Gastrocnemius medialis (tissue), 4 donors: ENCODE results near the gene CDK14. TPM values are rescaled to one million over a fixed set of nuclear protein-coding genes. Genes with fewer than 3 reads are reported as not detected.

ENCODE experiments used
- ATAC-seq, 2 donors: fragments of 150-250 bp; one replicate each; pipeline ENCODE4 v1.9.1; 2016
- DNase-seq, 2 donors: peaks; one replicate each; pipeline ENCODE4 v3.0.0-alpha.2; 2019
- H3K27ac ChIP-seq, 4 donors: fragments of 200-600 bp; sonication (generic); 1 replicate in 1 of 4; 2 replicates in 3 of 4; pipeline ENCODE4 v1.5.1; 2016 to 2018; ENCODE audit warnings: mild to moderate bottlenecking in 2 of 4, moderate library complexity in 1 of 4
- H3K27me3 ChIP-seq, 3 donors: fragments of 200-600 bp; sonication (generic) in 2 of 3; 1 replicate in 1 of 3; 2 replicates in 2 of 3; pipeline versions ENCODE4 v1.5.1 to v1.6.0; 2016 to 2019; ENCODE audit warnings: mild to moderate bottlenecking in 1 of 3, moderate library complexity in 1 of 3
- H3K36me3 ChIP-seq, 2 donors: fragments of 200-600 bp; sonication (generic) in 1 of 2; one replicate each; pipeline ENCODE4 v1.5.1; 2017 to 2018
- H3K4me1 ChIP-seq, 2 donors: fragments of 200-600 bp; sonication (generic) in 1 of 2; one replicate each; pipeline ENCODE4 v1.5.1; 2016 to 2017; ENCODE audit warnings: mild to moderate bottlenecking in 2 of 2
- H3K4me3 ChIP-seq, 4 donors: fragments of 200-600 bp; sonication (generic) in 3 of 4; 1 replicate in 1 of 4; 2 replicates in 3 of 4; pipeline ENCODE4 v1.5.1; 2016 to 2019; ENCODE audit warnings: mild to moderate bottlenecking in 2 of 4
- H3K9me3 ChIP-seq, 3 donors: fragments of 200-600 bp; sonication (generic) in 2 of 3; 1 replicate in 1 of 3; 2 replicates in 2 of 3; pipeline ENCODE4 v1.5.1; 2016 to 2019
- POLR2A ChIP-seq, 2 donors: fragments of 450-650 bp; IDR thresholded peaks; one replicate each; pipeline ENCODE4 v1.6.1; 2017; ENCODE audit warnings: antibody characterized with exemption in 2 of 2, mild to moderate bottlenecking in 2 of 2, moderate library complexity in 2 of 2
- in situ Hi-C, 4 donors: fragments of 200-750 bp; cut with MboI; loops; one replicate each; pipeline versions ENCODE4 v1.15.0 to v1.8.0; 2017; ENCODE audit warnings: low sequenced_read_pairs in 4 of 4
- intact Hi-C: fragments of 100-400 bp; cut with DNase I; formaldehyde crosslinking; loops from one replicate; pipeline ENCODE4 v1.15.1; 2023; ENCODE audit warnings: low total_unique reads
- total RNA-seq, 4 donors: library from RNA; depleted of rRNA; stranded (reverse); fragments of >200 nt; gene quantifications; one replicate each; pipeline versions ENCODE4 v1.1.0 to v1.2.3, GENCODE V29; 2016
- TF ChIP-seq, protein P1 (sequence below), 5 experiments: fragments of 450-650 bp in 3 of 5; fragments of 200-600 bp in 2 of 5; sonication (generic) in 2 of 5; IDR thresholded peaks in 4 of 5; conservative IDR thresholded peaks in 1 of 5; 1 replicate in 4 of 5; 2 replicates in 1 of 5; pipeline ENCODE4 v1.5.1; 2016 to 2019; ENCODE audit warnings: antibody characterized with exemption in 5 of 5, mild to moderate bottlenecking in 3 of 5, moderate library complexity in 3 of 5

CDK14 gene
- total RNA-seq, 4 donors from 2014 or later, result 3.9 to 8.6 (median 7.3) TPM

GRCh38 chr7:91140286-91140685 is 544.2 kb downstream of the CDK14 start:
- Histone ChIP-seq H3K4me3 (no peak overlapping the region), H3K4me1 (no peaks in the 10 kb centered on the region), H3K36me3 (no peaks in the 10 kb centered on the region), H3K9me3 (no peaks in the 10 kb centered on the region), H3K27me3 (no peaks in the 10 kb centered on the region), H3K27ac (no peak overlapping the region)
- TF ChIP-seq POLR2A (IDR thresholded peaks at IDR 0.05), result no peak
- TF ChIP-seq, protein P1, sequence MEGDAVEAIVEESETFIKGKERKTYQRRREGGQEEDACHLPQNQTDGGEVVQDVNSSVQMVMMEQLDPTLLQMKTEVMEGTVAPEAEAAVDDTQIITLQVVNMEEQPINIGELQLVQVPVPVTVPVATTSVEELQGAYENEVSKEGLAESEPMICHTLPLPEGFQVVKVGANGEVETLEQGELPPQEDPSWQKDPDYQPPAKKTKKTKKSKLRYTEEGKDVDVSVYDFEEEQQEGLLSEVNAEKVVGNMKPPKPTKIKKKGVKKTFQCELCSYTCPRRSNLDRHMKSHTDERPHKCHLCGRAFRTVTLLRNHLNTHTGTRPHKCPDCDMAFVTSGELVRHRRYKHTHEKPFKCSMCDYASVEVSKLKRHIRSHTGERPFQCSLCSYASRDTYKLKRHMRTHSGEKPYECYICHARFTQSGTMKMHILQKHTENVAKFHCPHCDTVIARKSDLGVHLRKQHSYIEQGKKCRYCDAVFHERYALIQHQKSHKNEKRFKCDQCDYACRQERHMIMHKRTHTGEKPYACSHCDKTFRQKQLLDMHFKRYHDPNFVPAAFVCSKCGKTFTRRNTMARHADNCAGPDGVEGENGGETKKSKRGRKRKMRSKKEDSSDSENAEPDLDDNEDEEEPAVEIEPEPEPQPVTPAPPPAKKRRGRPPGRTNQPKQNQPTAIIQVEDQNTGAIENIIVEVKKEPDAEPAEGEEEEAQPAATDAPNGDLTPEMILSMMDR (IDR thresholded peaks at IDR 0.05 in 4 of 5, conservative IDR thresholded peaks at IDR 0.05 in 1 of 5), result no peak
- DNase-seq (no peak), ATAC-seq (no peak)
- in situ Hi-C loops (no loop called here), intact Hi-C loops (no loop called here)

GRCh38 chr7:91140982-91141381 is 544.9 kb downstream of the CDK14 start:
- DNase-seq (peak in 1 of 2 donors; percentile 21), ATAC-seq (no peak)
- TF ChIP-seq, protein P1 (IDR thresholded peaks at IDR 0.05 in 4 of 5, conservative IDR thresholded peaks at IDR 0.05 in 1 of 5), result no peak
- TF ChIP-seq POLR2A (IDR thresholded peaks at IDR 0.05), result no peak
- Histone ChIP-seq H3K4me1 (no peaks in the 10 kb centered on the region), H3K27me3 (no peaks in the 10 kb centered on the region), H3K4me3 (no peak overlapping the region), H3K9me3 (no peaks in the 10 kb centered on the region), H3K27ac (no peak overlapping the region), H3K36me3 (no peaks in the 10 kb centered on the region)
- in situ Hi-C loops, result no loop called here
- intact Hi-C loops, result no loop called here

DNA sequence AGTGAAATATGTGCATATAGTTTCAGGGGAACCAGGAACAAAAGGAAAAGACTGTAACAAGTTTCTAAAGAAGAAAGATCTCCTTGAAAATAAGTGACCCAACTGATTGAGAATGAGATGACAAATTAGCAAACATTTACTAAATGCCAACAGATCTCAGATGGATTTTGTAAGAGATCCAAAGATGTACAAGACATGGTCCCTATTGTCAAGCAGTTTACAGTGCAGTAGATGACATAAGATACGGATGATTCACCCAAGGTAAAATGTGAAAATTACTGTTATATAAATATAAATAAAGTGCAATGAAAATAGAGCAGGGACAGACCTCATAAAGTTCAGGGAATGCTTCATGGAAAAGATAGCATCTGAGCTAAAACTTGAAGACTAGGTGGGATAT is 546.6 kb downstream of the CDK14 start:
- no peak for TF ChIP-seq POLR2A (IDR thresholded peaks at IDR 0.05)
- TF ChIP-seq, protein P1 (IDR thresholded peaks at IDR 0.05 in 4 of 5, conservative IDR thresholded peaks at IDR 0.05 in 1 of 5), result no peak
- Histone ChIP-seq H3K27me3 (no peaks in the 10 kb centered on the region), H3K4me1 (no peaks in the 10 kb centered on the region), H3K27ac (no peak overlapping the region), H3K9me3 (no peaks in the 10 kb centered on the region), H3K36me3 (no peaks in the 10 kb centered on the region), H3K4me3 (no peak overlapping the region)
- in situ Hi-C loops, result no loop called here
- intact Hi-C loops, result no loop called here
- DNase-seq (no peak), ATAC-seq (no peak)

- no peak overlapping the region for H3K27ac ChIP-seq
- H3K27me3 ChIP-seq, result no peaks in the 10 kb centered on the region
- DNase-seq (no peak), ATAC-seq (no peak)
- intact Hi-C loops (no loop called here), in situ Hi-C loops (no loop called here)
- no peaks in the 10 kb centered on the region for H3K4me1 ChIP-seq
- no peak overlapping the region for H3K4me3 ChIP-seq
- TF ChIP-seq POLR2A (IDR thresholded peaks at IDR 0.05), result no peak
- TF ChIP-seq, protein P1 (IDR thresholded peaks at IDR 0.05 in 4 of 5, conservative IDR thresholded peaks at IDR 0.05 in 1 of 5), result no peak
- H3K9me3 ChIP-seq, result no peaks in the 10 kb centered on the region
- H3K36me3 ChIP-seq, result no peaks in the 10 kb centered on the region
Measured at GRCh38 chr7:91149341-91150246, 553.5 kb downstream of the CDK14 start.
